ENCODE measurements around the gene OR8D2.

OR8D2 gene

GRCh38 chr11:124320097-124320496, at the start of gene OR8D2:
Gene OR8D2 (minus strand): TSS chr11:124320197. CDS start chr11:124320197, 0 bp downstream.
- no peak for DNase-seq (ENCODE audit: low spot score)

- DNase-seq (ENCODE audit: low spot score), result no peak
Observed at GRCh38 chr11:124359566-124359965, 39.6 kb upstream of the OR8D2 start.

- DNase-seq (ENCODE audit: low spot score), result no peak
Observed at GRCh38 chr11:124346311-124346955, 26.4 kb upstream of the OR8D2 start.

- no peak for DNase-seq (ENCODE audit: low spot score)
Observed at GRCh38 chr11:124344346-124344745, 24.3 kb upstream of the OR8D2 start.

- no peak for DNase-seq (ENCODE audit: low spot score)
Observed at GRCh38 chr11:124340142-124340447, 20.1 kb upstream of the OR8D2 start.

GRCh38 chr11:124339396-124340141, 19.6 kb upstream of the OR8D2 start:
- no peak for DNase-seq (ENCODE audit: low spot score)

GRCh38 chr11:124331873-124332272, 11.9 kb upstream of the OR8D2 start:
- DNase-seq (ENCODE audit: low spot score), result no peak

- DNase-seq (ENCODE audit: low spot score), result no peak
Observed at GRCh38 chr11:124329787-124330478, 9.9 kb upstream of the OR8D2 start.

GRCh38 chr11:124327775-124328174, 7.8 kb upstream of the OR8D2 start:
- no peak for DNase-seq (ENCODE audit: low spot score)

GRCh38 chr11:124322356-124322755, 2.4 kb upstream of the OR8D2 start:
- DNase-seq (ENCODE audit: low spot score), result no peak

GRCh38 chr11:124315052-124315451, 4.9 kb downstream of the OR8D2 start:
- DNase-seq (ENCODE audit: low spot score), result no peak

GRCh38 chr11:124313849-124314248, 6.1 kb downstream of the OR8D2 start, which contains the start of gene OR8D1:
Gene OR8D1 (minus strand): TSS chr11:124313949. CDS start chr11:124310766, 3,183 bp downstream.
- DNase-seq (ENCODE audit: low spot score), result no peak

GRCh38 chr11:124313131-124313530, 6.9 kb downstream of the OR8D2 start:
- DNase-seq (ENCODE audit: low spot score), result no peak

GRCh38 chr11:124311670-124312069, 8.3 kb downstream of the OR8D2 start:
- no peak for DNase-seq (ENCODE audit: low spot score)

GRCh38 chr11:124311269-124311668, 8.7 kb downstream of the OR8D2 start:
- no peak for DNase-seq (ENCODE audit: low spot score)

- DNase-seq (ENCODE audit: low spot score), result no peak
Observed at GRCh38 chr11:124310721-124311120, 9.3 kb downstream of the OR8D2 start.

- no peak for DNase-seq (ENCODE audit: low spot score)
Observed at GRCh38 chr11:124307093-124307492, 12.9 kb downstream of the OR8D2 start.

- no peak for DNase-seq (ENCODE audit: low spot score)
Observed at GRCh38 chr11:124302347-124303125, 17.5 kb downstream of the OR8D2 start.

- DNase-seq (ENCODE audit: low spot score), result no peak
Observed at GRCh38 chr11:124301548-124301947, 18.4 kb downstream of the OR8D2 start.

GRCh38 chr11:124297921-124298320, 22.1 kb downstream of the OR8D2 start:
- no peak for DNase-seq (ENCODE audit: low spot score)

- DNase-seq (ENCODE audit: low spot score), result no peak
Observed at GRCh38 chr11:124296016-124296415, 24.0 kb downstream of the OR8D2 start.

- no peak for DNase-seq (ENCODE audit: low spot score)
Observed at GRCh38 chr11:124294687-124295086, 25.3 kb downstream of the OR8D2 start.

All from CD4-positive, alpha-beta T cell treated with Interleukin-6 at 100 ng/mL for 8 hours (primary cell).